Measurements from ENCODE around the gene SPSB3. TPM values are rescaled to one million over a fixed set of nuclear protein-coding genes. Genes with fewer than 3 reads are reported as not detected.

The SPSB3 gene
- total and polyA plus RNA-seq, 9 of the 15 experiments (the other 6 are each of a cell fraction or from before 2014, with no cell fraction given), result 0.39 to 37.4 (median 7.1) TPM

DNA sequence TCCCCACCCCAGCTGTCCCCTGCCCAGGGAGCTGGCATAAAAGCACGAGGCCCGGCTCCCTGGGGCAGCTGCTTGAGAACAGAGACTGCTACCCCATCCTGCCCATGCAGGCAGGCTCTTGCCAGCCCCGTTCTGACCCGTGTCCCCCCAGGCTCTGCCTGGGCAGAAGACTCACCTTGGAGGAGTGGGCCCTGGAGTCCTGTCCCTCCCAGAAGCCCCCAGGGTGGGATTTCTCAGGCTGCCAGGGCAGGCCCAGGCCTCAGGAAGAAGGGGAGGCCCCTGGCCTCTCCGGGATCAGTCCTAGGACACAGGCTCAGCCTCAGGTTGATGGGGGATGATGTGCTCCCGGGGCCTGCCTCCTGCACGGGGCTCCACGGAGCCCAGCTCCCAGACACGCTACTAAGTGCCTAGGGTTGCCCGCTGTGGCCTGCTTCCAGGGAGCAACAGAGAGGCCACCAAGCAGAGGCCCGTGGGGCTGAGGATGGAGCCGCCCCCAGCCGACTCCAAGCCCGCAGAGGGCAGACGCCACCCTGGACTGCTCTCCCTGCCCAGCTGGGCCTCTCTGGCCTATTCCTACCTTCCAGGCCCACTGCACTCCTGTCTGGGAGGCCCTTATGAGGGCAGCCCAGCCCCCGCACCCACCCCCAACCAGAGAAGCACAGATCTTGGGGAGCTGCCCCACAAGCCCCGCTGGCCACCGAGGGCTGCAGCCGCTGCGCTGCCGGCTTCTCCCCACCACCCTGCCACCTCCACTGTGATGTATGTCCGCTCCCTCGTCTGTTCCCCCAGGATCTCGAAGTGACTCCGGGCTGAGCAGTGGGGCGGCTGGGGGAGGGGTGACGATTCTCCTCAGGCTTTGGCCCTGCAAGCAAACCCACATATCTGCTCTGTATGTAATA, 12.7 kb downstream of the SPSB3 start:
- H3K9ac ChIP-seq (ENCODE audit: insufficient read depth in 1 of 2, low read depth in 2 of 2, low read length in 2 of 2), result peak overlapping the region in 1 of 2 experiments; percentile 93; a peak in 2 of 4 replicates
- H4K20me1 ChIP-seq (replicated peaks; ENCODE audit: control insufficient read depth, insufficient read depth, low read length), result peaks cover 8% of the 10 kb centered on the region; the same call in 1 of the 2 replicates
- ChIA-PET CTCF (ENCODE audit: low intra/inter-chr PET ratio) (no interaction called here), POLR2A (interaction anchor here (0.6 to 4.3 kb wide), 9 partner anchors 10 to 385 kb away, joined by 3 to 35 read pairs (median 4); partner anchors contain the start of genes NUBP2, RPS2, SPSB3 and TRAF7)
- peaks cover 20 to 94% of the 10 kb centered on the region in 2 experiments; a peak in 4 of 5 replicates for H3K4me1 ChIP-seq (replicated peaks in 1 of 2; ENCODE audit: control insufficient read depth in 2 of 2, insufficient read depth in 2 of 2, low read length in 2 of 2)
- in situ Hi-C loops (cut with MboI), result no loop called here
- H3K36me3 ChIP-seq (ENCODE audit: control insufficient read depth, insufficient read depth, low read length), result peaks cover 69% of the 10 kb centered on the region; the same call in 2 of the 3 replicates
- DNase-seq (ENCODE audit: extremely low read depth in 1 of 4, low spot score in 3 of 4), result no peak
- no peak for FAIRE-seq
- H3K27me3 ChIP-seq (ENCODE audit: control insufficient read depth in 2 of 2, insufficient read depth in 2 of 2, low read length in 2 of 2), result no peaks in the 10 kb centered on the region
- H3K4me3 ChIP-seq, result 0 out of 2 replicates have a peak overlapping the region, but pooled peaks have one; percentile 96
- peaks cover 47% of the 10 kb centered on the region for H3K79me2 ChIP-seq (ENCODE audit: control insufficient read depth, insufficient read depth, low read length)
- BruUV-seq (replicated peaks), result no TSS peak
- H2AFZ ChIP-seq (ENCODE audit: low read depth, low read length), result no peak overlapping the region
- H3K4me2 ChIP-seq (ENCODE audit: insufficient read depth, low read length), result peak overlapping the region; percentile 98
- no peaks in the 10 kb centered on the region for H3K9me3 ChIP-seq (replicated peaks; ENCODE audit: control insufficient read depth, insufficient read depth, low read depth, low read length)
- no peaks in the 10 kb centered on the region for H3K9me1 ChIP-seq (ENCODE audit: control insufficient read depth, insufficient read depth, low read length)
- 85% methylated on average over 19 of the region's 27 CpGs for WGBS (ENCODE audit: insufficient coverage, low coverage, missing lambda C conversion rate)
- intact Hi-C loops (cut with micrococcal nuclease), result no loop called here
- no peak for ATAC-seq
- H3K27ac ChIP-seq (ENCODE audit: extremely low read depth, low read depth, low read length), result no peak overlapping the region
- no peak for TF ChIP-seq C11orf30 (IDR thresholded peaks at IDR 0.05; ENCODE audit: low read depth)
- 0 out of 2 replicates have a peak, but pooled peaks have one; percentile 26 for TF ChIP-seq ZBTB9 (CRISPR knock-in tag; IDR thresholded peaks at IDR 0.05)
- TF ChIP-seq, protein P1, sequence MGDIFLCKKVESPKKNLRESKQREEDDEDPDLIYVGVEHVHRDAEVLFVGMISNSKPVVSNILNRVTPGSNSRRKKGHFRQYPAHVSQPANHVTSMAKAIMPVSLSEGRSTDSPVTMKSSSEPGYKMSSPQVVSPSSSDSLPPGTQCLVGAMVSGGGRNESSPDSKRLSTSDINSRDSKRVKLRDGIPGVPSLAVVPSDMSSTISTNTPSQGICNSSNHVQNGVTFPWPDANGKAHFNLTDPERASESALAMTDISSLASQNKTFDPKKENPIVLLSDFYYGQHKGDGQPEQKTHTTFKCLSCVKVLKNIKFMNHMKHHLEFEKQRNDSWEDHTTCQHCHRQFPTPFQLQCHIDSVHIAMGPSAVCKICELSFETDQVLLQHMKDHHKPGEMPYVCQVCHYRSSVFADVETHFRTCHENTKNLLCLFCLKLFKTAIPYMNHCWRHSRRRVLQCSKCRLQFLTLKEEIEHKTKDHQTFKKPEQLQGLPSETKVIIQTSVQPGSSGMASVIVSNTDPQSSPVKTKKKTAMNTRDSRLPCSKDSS (IDR thresholded peaks at IDR 0.05; ENCODE audit: low read depth, partially characterized antibody), result no peak
- TF ChIP-seq SOX6 (IDR thresholded peaks at IDR 0.05), result no peak
- TF ChIP-seq NONO (IDR thresholded peaks at IDR 0.05; ENCODE audit: low read depth in 2 of 2, low read length in 1 of 2), result no peak
- TF ChIP-seq, protein P2, sequence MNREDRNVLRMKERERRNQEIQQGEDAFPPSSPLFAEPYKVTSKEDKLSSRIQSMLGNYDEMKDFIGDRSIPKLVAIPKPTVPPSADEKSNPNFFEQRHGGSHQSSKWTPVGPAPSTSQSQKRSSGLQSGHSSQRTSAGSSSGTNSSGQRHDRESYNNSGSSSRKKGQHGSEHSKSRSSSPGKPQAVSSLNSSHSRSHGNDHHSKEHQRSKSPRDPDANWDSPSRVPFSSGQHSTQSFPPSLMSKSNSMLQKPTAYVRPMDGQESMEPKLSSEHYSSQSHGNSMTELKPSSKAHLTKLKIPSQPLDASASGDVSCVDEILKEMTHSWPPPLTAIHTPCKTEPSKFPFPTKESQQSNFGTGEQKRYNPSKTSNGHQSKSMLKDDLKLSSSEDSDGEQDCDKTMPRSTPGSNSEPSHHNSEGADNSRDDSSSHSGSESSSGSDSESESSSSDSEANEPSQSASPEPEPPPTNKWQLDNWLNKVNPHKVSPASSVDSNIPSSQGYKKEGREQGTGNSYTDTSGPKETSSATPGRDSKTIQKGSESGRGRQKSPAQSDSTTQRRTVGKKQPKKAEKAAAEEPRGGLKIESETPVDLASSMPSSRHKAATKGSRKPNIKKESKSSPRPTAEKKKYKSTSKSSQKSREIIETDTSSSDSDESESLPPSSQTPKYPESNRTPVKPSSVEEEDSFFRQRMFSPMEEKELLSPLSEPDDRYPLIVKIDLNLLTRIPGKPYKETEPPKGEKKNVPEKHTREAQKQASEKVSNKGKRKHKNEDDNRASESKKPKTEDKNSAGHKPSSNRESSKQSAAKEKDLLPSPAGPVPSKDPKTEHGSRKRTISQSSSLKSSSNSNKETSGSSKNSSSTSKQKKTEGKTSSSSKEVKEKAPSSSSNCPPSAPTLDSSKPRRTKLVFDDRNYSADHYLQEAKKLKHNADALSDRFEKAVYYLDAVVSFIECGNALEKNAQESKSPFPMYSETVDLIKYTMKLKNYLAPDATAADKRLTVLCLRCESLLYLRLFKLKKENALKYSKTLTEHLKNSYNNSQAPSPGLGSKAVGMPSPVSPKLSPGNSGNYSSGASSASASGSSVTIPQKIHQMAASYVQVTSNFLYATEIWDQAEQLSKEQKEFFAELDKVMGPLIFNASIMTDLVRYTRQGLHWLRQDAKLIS (CRISPR knock-in tag; IDR thresholded peaks at IDR 0.05), result no peak
- TF ChIP-seq, protein P3, sequence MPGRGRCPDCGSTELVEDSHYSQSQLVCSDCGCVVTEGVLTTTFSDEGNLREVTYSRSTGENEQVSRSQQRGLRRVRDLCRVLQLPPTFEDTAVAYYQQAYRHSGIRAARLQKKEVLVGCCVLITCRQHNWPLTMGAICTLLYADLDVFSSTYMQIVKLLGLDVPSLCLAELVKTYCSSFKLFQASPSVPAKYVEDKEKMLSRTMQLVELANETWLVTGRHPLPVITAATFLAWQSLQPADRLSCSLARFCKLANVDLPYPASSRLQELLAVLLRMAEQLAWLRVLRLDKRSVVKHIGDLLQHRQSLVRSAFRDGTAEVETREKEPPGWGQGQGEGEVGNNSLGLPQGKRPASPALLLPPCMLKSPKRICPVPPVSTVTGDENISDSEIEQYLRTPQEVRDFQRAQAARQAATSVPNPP (IDR thresholded peaks at IDR 0.05; ENCODE audit: borderline replicate concordance, insufficient read depth, insufficient read length), result no peak
- TF ChIP-seq TEAD1 (CRISPR knock-in tag; IDR thresholded peaks at IDR 0.05), result 0 out of 4 replicates have a peak, but pooled peaks of 1 of the 2 experiments have one; percentile 34
- TF ChIP-seq SREBF2 (CRISPR knock-in tag; IDR thresholded peaks at IDR 0.05), result no peak
- no peak for TF ChIP-seq ILF3 (IDR thresholded peaks at IDR 0.05; ENCODE audit: borderline replicate concordance)
- TF ChIP-seq POLR2G (IDR thresholded peaks at IDR 0.05; ENCODE audit: low read depth, low read length), result peak; percentile 22; the same call in 1 of the 2 replicates

All from K562 (cell line).